GM23248 (cell line): Measurements from ENCODE around the gene SELENOT. TPM values are rescaled to one million over a fixed set of nuclear protein-coding genes. Genes with fewer than 3 reads are reported as not detected.
"Not testable (repeated sequence)": the region's sequence is repeated elsewhere in the genome, so short reads cannot be mapped to it uniquely, and the experiment has no call there.

ENCODE experiments used
- DNase-seq: peaks from one replicate; pipeline ENCODE4 v3.0.0-alpha.2; 2015
- H2AFZ ChIP-seq: fragments of 200-600 bp; sonication (generic); 2 replicates; pipeline ENCODE4 v1.6.1; 2016; ENCODE audit warnings: antibody characterized with exemption
- H3F3A ChIP-seq: fragments of 200-600 bp; sonication (generic); 2 replicates; pipeline ENCODE4 v1.6.1; 2016; ENCODE audit warnings: mild to moderate bottlenecking, antibody characterized with exemption, mixed run types; ENCODE audit not compliant: insufficient read depth
- H3K27ac ChIP-seq: fragments of 200-600 bp; sonication (generic); 2 replicates; pipeline ENCODE4 v1.5.1; 2016; ENCODE audit warnings: mild to moderate bottlenecking
- H3K27me3 ChIP-seq: fragments of 200-600 bp; sonication (generic); replicated peaks from 2 replicates; pipeline ENCODE4 v1.6.1; 2016; ENCODE audit warnings: mild to moderate bottlenecking; ENCODE audit not compliant: insufficient read depth
- H3K36me3 ChIP-seq: fragments of 200-600 bp; sonication (generic); 2 replicates; pipeline ENCODE4 v1.6.1; 2016; ENCODE audit warnings: low read depth, mild to moderate bottlenecking
- H3K4me1 ChIP-seq: fragments of 200-600 bp; sonication (generic); 2 replicates; pipeline ENCODE4 v1.6.1; 2016; ENCODE audit warnings: mild to moderate bottlenecking; ENCODE audit not compliant: insufficient read depth
- H3K4me2 ChIP-seq: fragments of 200-600 bp; sonication (generic); one replicate; pipeline ENCODE4 v1.6.1; 2016; ENCODE audit warnings: mild to moderate bottlenecking; ENCODE audit not compliant: unreplicated experiment
- H3K4me3 ChIP-seq: fragments of 200-600 bp; sonication (generic); 2 replicates; pipeline ENCODE4 v1.5.1; 2016; ENCODE audit warnings: mild to moderate bottlenecking
- H3K79me2 ChIP-seq: fragments of 200-600 bp; sonication (generic); 2 replicates; pipeline ENCODE4 v1.6.1; 2016; ENCODE audit warnings: mild to moderate bottlenecking; ENCODE audit not compliant: insufficient read depth
- H3K9ac ChIP-seq: fragments of 200-600 bp; sonication (generic); 2 replicates; pipeline ENCODE4 v1.6.1; 2016; ENCODE audit warnings: mild to moderate bottlenecking
- H3K9me2 ChIP-seq: fragments of 200-600 bp; sonication (generic); 2 replicates; pipeline ENCODE4 v1.6.1; 2016; ENCODE audit warnings: mixed run types, mild to moderate bottlenecking, moderate library complexity; ENCODE audit not compliant: insufficient read depth
- H3K9me3 ChIP-seq: fragments of 200-600 bp; sonication (generic); one replicate; pipeline ENCODE4 v1.6.1; 2017; ENCODE audit warnings: low read depth
- H4K20me1 ChIP-seq: fragments of 200-600 bp; sonication (generic); 2 replicates; pipeline ENCODE4 v1.6.0; 2016; ENCODE audit not compliant: insufficient read depth
- EZH2 ChIP-seq: fragments of 200-600 bp; sonication (generic); IDR thresholded peaks from 2 replicates; pipeline ENCODE4 v1.6.1; 2018; ENCODE audit warnings: antibody characterized with exemption, mild to moderate bottlenecking; ENCODE audit not compliant: insufficient read depth, poor library complexity, severe bottlenecking
- EZH2phosphoT487 ChIP-seq: fragments of 200-600 bp; sonication (generic); IDR thresholded peaks from 2 replicates; pipeline ENCODE4 v1.6.1; 2018; ENCODE audit warnings: antibody characterized with exemption, moderate library complexity, mild to moderate bottlenecking, low read depth; ENCODE audit not compliant: insufficient read depth
- WGBS, 2 experiments: methylation state at CpG; one replicate each; pipeline ENCODE4 v1.1.6; 2015 to 2017; ENCODE audit warnings: low lambda C conversion rate in 2 of 2, low coverage in 1 of 2; ENCODE audit errors: missing lambda C conversion rate in 2 of 2; 5-methylcytosine and 5-hydroxymethylcytosine counted together
- in situ Hi-C: fragments of 300-500 bp; cut with MboI; formaldehyde crosslinking; loops from 2 replicates; pipeline ENCODE4 v1.15.0; 2020
- polyA plus RNA-seq: library from polyadenylated mRNA; unstranded; fragments of >200 nt; fragmentation: Nextera tagmentation; extraction: Ambion mirVana; gene quantifications from 2 replicates; pipeline ENCODE4 v1.2.1, GENCODE V29; 2016
- total RNA-seq: library from RNA; depleted of rRNA; stranded (reverse); fragments of >200 nt; shearing (Covaris generic); gene quantifications from 2 replicates; pipeline ENCODE4 v1.2.3, GENCODE V29; 2014

Gene SELENOT
- total and polyA plus RNA-seq, 2 experiments from 2014 or later, result 179 to 187 TPM

GRCh38 chr3:150597646-150598045, 5.5 kb upstream of the SELENOT start:
- DNase-seq, result no peak
- Histone ChIP-seq H3K27me3 (no peaks in the 10 kb centered on the region), H3F3A (peaks cover 26% of the 10 kb centered on the region), H3K9me2 (no peaks in the 10 kb centered on the region), H3K36me3 (no peaks in the 10 kb centered on the region), H4K20me1 (no peaks in the 10 kb centered on the region), H3K4me1 (peaks cover 27% of the 10 kb centered on the region), H3K4me2 (no peak overlapping the region), H3K27ac (no peak overlapping the region), H3K9me3 (no peaks in the 10 kb centered on the region), H3K4me3 (no peak overlapping the region), H3K79me2 (peaks cover 39% of the 10 kb centered on the region), H3K9ac (no peak overlapping the region), H2AFZ (no peak overlapping the region)
- no peak for TF ChIP-seq EZH2
- in situ Hi-C loops, result no loop called here
- WGBS, 2 experiments, result 88% methylated on average over 4 of the region's 4 CpGs

GRCh38 chr3:150599611-150600297, 3.4 kb upstream of the SELENOT start:
- no peaks in the 10 kb centered on the region for H3K9me2 ChIP-seq
- no peaks in the 10 kb centered on the region for H3K27me3 ChIP-seq
- peaks cover 52% of the 10 kb centered on the region for H3K79me2 ChIP-seq
- no peak for TF ChIP-seq EZH2phosphoT487
- no peak for TF ChIP-seq EZH2
- H3K9me3 ChIP-seq, result no peaks in the 10 kb centered on the region
- peaks cover 39% of the 10 kb centered on the region for H3F3A ChIP-seq
- no peaks in the 10 kb centered on the region for H3K36me3 ChIP-seq
- H3K4me2 ChIP-seq, result peak overlapping the region; percentile 81
- peak; percentile 73 for DNase-seq
- H3K4me3 ChIP-seq, result peak overlapping the region; percentile 32; the same call in 1 of the 2 replicates
- H2AFZ ChIP-seq, result peak overlapping the region; percentile 35; the same call in 1 of the 2 replicates
- H3K27ac ChIP-seq, result peak overlapping the region; percentile 76
- 29 to 33% methylated on average over 4 of the region's 4 CpGs for WGBS, 2 experiments
- H3K4me1 ChIP-seq, result peaks cover 29% of the 10 kb centered on the region
- H3K9ac ChIP-seq, result 0 out of 2 replicates have a peak overlapping the region, but pooled peaks have one; percentile 15
- no peaks in the 10 kb centered on the region for H4K20me1 ChIP-seq
- in situ Hi-C loops, result no loop called here

- Histone ChIP-seq H3F3A (peaks cover 50% of the 10 kb centered on the region), H3K79me2 (peaks cover 61% of the 10 kb centered on the region), H2AFZ (peak overlapping the region; percentile 35), H3K4me1 (peaks cover 37% of the 10 kb centered on the region), H3K27ac (peak overlapping the region; percentile 76)
- in situ Hi-C loops, H3K9ac ChIP-seq, H3K36me3 ChIP-seq, H3K4me2 ChIP-seq, H3K27me3 ChIP-seq, H3K9me2 ChIP-seq, H4K20me1 ChIP-seq, H3K4me3 ChIP-seq, H3K9me3 ChIP-seq: not testable (repeated sequence)
- DNase-seq, result peak; percentile 41
- 86 to 89% methylated on average over 12 to 13 of the region's 13 CpGs for WGBS, 2 experiments
Observed at GRCh38 chr3:150600647-150601530, 2.2 kb upstream of the SELENOT start.

GRCh38 chr3:150602426-150603152, 532 bp upstream of the SELENOT start:
- Histone ChIP-seq H3K79me2 (peaks cover 67% of the 10 kb centered on the region), H2AFZ (peak overlapping the region; percentile 96), H3F3A (peaks cover 53% of the 10 kb centered on the region), H3K9me3 (no peaks in the 10 kb centered on the region), H3K4me2 (peak overlapping the region; percentile 100), H3K27me3 (no peaks in the 10 kb centered on the region), H4K20me1 (no peaks in the 10 kb centered on the region), H3K36me3 (no peaks in the 10 kb centered on the region), H3K4me3 (peak overlapping the region; percentile 93), H3K27ac (peak overlapping the region; percentile 92), H3K4me1 (peaks cover 37% of the 10 kb centered on the region), H3K9me2 (no peaks in the 10 kb centered on the region), H3K9ac (peak overlapping the region; percentile 93)
- in situ Hi-C loops, result no loop called here
- peak; percentile 4 for DNase-seq
- TF ChIP-seq EZH2 (no peak), EZH2phosphoT487 (no peak)
- WGBS, 2 experiments, result 8 to 9% methylated on average over 6 of the region's 6 CpGs
